ENCODE results near the gene NDUFA7. TPM values are rescaled to one million over a fixed set of nuclear protein-coding genes. Genes with fewer than 3 reads are reported as not detected.
A peak's percentile ranks its signal among the peaks of the same experiment; 100 is the strongest.

NDUFA7 gene
- polyA plus RNA-seq, 1 of the 3 experiments (the other 2 are of a cell fraction) = 111 TPM

- TF ChIP-seq IRF3 (IDR thresholded peaks at IDR 0.05; ENCODE audit: low read depth, low read length) = no peak
- TF ChIP-seq NRF1 (IDR thresholded peaks at IDR 0.05; ENCODE audit: low read depth, low read length) = peak; percentile 96
- no peak for TF ChIP-seq TEAD4 (IDR thresholded peaks at IDR 0.05; ENCODE audit: borderline replicate concordance, insufficient read depth)
- TF ChIP-seq YY1 (IDR thresholded peaks at IDR 0.05; ENCODE audit: low read depth) = peak; percentile 45; the same call in 1 of the 2 replicates
- no peak for TF ChIP-seq RFX5 (IDR thresholded peaks at IDR 0.05; ENCODE audit: low read length)
- TF ChIP-seq, protein P1, sequence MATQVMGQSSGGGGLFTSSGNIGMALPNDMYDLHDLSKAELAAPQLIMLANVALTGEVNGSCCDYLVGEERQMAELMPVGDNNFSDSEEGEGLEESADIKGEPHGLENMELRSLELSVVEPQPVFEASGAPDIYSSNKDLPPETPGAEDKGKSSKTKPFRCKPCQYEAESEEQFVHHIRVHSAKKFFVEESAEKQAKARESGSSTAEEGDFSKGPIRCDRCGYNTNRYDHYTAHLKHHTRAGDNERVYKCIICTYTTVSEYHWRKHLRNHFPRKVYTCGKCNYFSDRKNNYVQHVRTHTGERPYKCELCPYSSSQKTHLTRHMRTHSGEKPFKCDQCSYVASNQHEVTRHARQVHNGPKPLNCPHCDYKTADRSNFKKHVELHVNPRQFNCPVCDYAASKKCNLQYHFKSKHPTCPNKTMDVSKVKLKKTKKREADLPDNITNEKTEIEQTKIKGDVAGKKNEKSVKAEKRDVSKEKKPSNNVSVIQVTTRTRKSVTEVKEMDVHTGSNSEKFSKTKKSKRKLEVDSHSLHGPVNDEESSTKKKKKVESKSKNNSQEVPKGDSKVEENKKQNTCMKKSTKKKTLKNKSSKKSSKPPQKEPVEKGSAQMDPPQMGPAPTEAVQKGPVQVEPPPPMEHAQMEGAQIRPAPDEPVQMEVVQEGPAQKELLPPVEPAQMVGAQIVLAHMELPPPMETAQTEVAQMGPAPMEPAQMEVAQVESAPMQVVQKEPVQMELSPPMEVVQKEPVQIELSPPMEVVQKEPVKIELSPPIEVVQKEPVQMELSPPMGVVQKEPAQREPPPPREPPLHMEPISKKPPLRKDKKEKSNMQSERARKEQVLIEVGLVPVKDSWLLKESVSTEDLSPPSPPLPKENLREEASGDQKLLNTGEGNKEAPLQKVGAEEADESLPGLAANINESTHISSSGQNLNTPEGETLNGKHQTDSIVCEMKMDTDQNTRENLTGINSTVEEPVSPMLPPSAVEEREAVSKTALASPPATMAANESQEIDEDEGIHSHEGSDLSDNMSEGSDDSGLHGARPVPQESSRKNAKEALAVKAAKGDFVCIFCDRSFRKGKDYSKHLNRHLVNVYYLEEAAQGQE (IDR thresholded peaks at IDR 0.05; ENCODE audit: low read depth, low read length) = no peak
- no peak for TF ChIP-seq SMC3 (IDR thresholded peaks at IDR 0.05; ENCODE audit: low read depth, low read length)
- TF ChIP-seq FOSL2 (IDR thresholded peaks at IDR 0.05; ENCODE audit: borderline replicate concordance, low read depth) = no peak
- no peak; the same call in 1 of the 2 replicates for TF ChIP-seq RCOR1 (IDR thresholded peaks at IDR 0.05; ENCODE audit: low read length)
- TF ChIP-seq USF1 (IDR thresholded peaks at IDR 0.05; ENCODE audit: borderline replicate concordance, low read depth) = peak; percentile 84; the same call in 1 of the 2 replicates
- TF ChIP-seq, protein P2, sequence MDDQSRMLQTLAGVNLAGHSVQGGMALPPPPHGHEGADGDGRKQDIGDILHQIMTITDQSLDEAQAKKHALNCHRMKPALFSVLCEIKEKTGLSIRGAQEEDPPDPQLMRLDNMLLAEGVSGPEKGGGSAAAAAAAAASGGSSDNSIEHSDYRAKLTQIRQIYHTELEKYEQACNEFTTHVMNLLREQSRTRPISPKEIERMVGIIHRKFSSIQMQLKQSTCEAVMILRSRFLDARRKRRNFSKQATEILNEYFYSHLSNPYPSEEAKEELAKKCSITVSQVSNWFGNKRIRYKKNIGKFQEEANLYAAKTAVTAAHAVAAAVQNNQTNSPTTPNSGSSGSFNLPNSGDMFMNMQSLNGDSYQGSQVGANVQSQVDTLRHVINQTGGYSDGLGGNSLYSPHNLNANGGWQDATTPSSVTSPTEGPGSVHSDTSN (IDR thresholded peaks at IDR 0.05) = peak; percentile 96
- TF ChIP-seq JUND (IDR thresholded peaks at IDR 0.05) = no peak
- peak; percentile 97 for TF ChIP-seq SIN3A (IDR thresholded peaks at IDR 0.05; ENCODE audit: borderline replicate concordance, low read depth, low read length)
- TF ChIP-seq MXI1 (IDR thresholded peaks at IDR 0.05; ENCODE audit: low read depth, low read length) = peak; percentile 98
- peak; percentile 97 for TF ChIP-seq MAX (IDR thresholded peaks at IDR 0.05; ENCODE audit: low read depth)
- TF ChIP-seq EZH2phosphoT487 (IDR thresholded peaks at IDR 0.05; ENCODE audit: borderline replicate concordance, low read depth) = no peak
- no peak for TF ChIP-seq MEF2A (IDR thresholded peaks at IDR 0.05; ENCODE audit: borderline replicate concordance, low read depth)
- no peak for TF ChIP-seq RXRA (IDR thresholded peaks at IDR 0.05; ENCODE audit: borderline replicate concordance, low read depth)
- no peak for TF ChIP-seq GABPA (IDR thresholded peaks at IDR 0.05; ENCODE audit: low read depth)
- no peak for TF ChIP-seq ELF1 (IDR thresholded peaks at IDR 0.05)
- peak; percentile 44; the same call in 1 of the 2 replicates for TF ChIP-seq USF2 (IDR thresholded peaks at IDR 0.05; ENCODE audit: borderline replicate concordance, low read depth, low read length)
- no peak for TF ChIP-seq RAD21 (IDR thresholded peaks at IDR 0.05; ENCODE audit: low read length)
- TF ChIP-seq FOXM1 (IDR thresholded peaks at IDR 0.05; ENCODE audit: low read depth) = no peak
- TF ChIP-seq CHD2 (IDR thresholded peaks at IDR 0.05; ENCODE audit: low read length, partially characterized antibody) = peak; percentile 98
- TF ChIP-seq TCF12 (IDR thresholded peaks at IDR 0.05) = no peak
These were observed 13.0 kb downstream of the NDUFA7 start, which contains the start of gene CD320 (continued) for GRCh38 chr19:8307965-8308866.
